HG02763 (cell line): ENCODE measurements around the gene SHKBP1.
"Not testable (repeated sequence)": the region's sequence is repeated elsewhere in the genome, so short reads cannot be mapped to it uniquely, and the experiment has no call there.

Experiments used
- ATAC-seq: cut with Tn5 transposase; IDR thresholded peaks from one replicate; pipeline ENCODE4 v1.9.1; 2021; ENCODE audit warnings: mild to moderate bottlenecking, moderate library complexity; ENCODE audit not compliant: unreplicated experiment

Gene SHKBP1

GRCh38 chr19:40576585-40577451 lies at the start of gene SHKBP1:
Gene SHKBP1, plus strand, starts transcription at chr19:40576873. Its CDS starts 27 bp downstream, at chr19:40576900.
- peak; percentile 95 for ATAC-seq

GRCh38 chr19:40528078-40528477 lies 48.6 kb upstream of the SHKBP1 start:
- no peak for ATAC-seq

GRCh38 chr19:40528533-40529092 lies 48.1 kb upstream of the SHKBP1 start:
- no peak for ATAC-seq

- no peak for ATAC-seq
Measured at GRCh38 chr19:40529093-40529954, 47.3 kb upstream of the SHKBP1 start.

GRCh38 chr19:40530091-40530901 lies 46.4 kb upstream of the SHKBP1 start:
- ATAC-seq = no peak

- no peak for ATAC-seq
Measured at GRCh38 chr19:40533508-40533907, 43.2 kb upstream of the SHKBP1 start.

GRCh38 chr19:40534148-40534547 lies 42.5 kb upstream of the SHKBP1 start:
- ATAC-seq = no peak

- no peak for ATAC-seq
Measured at GRCh38 chr19:40539070-40539469, 37.6 kb upstream of the SHKBP1 start.

- ATAC-seq = no peak
Measured at GRCh38 chr19:40542202-40542859, 34.3 kb upstream of the SHKBP1 start.

- no peak for ATAC-seq
Measured at GRCh38 chr19:40543029-40543597, 33.6 kb upstream of the SHKBP1 start.

GRCh38 chr19:40546153-40546841 lies 30.4 kb upstream of the SHKBP1 start:
- ATAC-seq = not testable (repeated sequence)

- not testable (repeated sequence) for ATAC-seq
Measured at GRCh38 chr19:40547190-40547589, 29.5 kb upstream of the SHKBP1 start.

- no peak for ATAC-seq
Measured at GRCh38 chr19:40547836-40548235, 28.8 kb upstream of the SHKBP1 start.

GRCh38 chr19:40549007-40549708 lies 27.5 kb upstream of the SHKBP1 start:
- no peak for ATAC-seq

GRCh38 chr19:40550951-40551350 lies 25.7 kb upstream of the SHKBP1 start:
- ATAC-seq = no peak

- ATAC-seq = no peak
Measured at GRCh38 chr19:40552848-40553247, 23.8 kb upstream of the SHKBP1 start.

GRCh38 chr19:40553885-40554857 lies 22.5 kb upstream of the SHKBP1 start:
- no peak for ATAC-seq
